MCF 10A (cell line): Measurements from ENCODE around the gene MS4A10. TPM values are rescaled to one million over a fixed set of nuclear protein-coding genes. Genes with fewer than 3 reads are reported as not detected.

Source experiments
- BruUV-seq: library from RNA; stranded (reverse); fragments of 400-500 nt; replicated peaks from 2 replicates; lab custom pipeline; 2021; lab: Mats Ljungman, UMichigan
- CTCF ChIA-PET: fragments of 300-600 bp; sonication (Branson Sonifier 250); formaldehyde crosslinking; extraction: SDS; loops from one replicate; lab custom pipeline; 2021; ENCODE audit warnings: antibody characterized with exemption, inconsistent platforms; lab: Yijun Ruan, JAX
- POLR2A ChIA-PET: fragments of 300-600, 350-650 bp; sonication (Branson Sonifier 250); formaldehyde crosslinking; extraction: SDS; loops from one replicate; lab custom pipeline; 2020; ENCODE audit warnings: antibody characterized with exemption, inconsistent platforms; lab: Yijun Ruan, JAX
- DNase-seq: peaks from one replicate; pipeline ENCODE4 v3.0.0-alpha.2; 2018; ENCODE audit not compliant: unreplicated experiment
- H3K27ac Mint-ChIP-seq: one replicate; pipeline ENCODE4 v1.8.0; 2022; ENCODE audit warnings: mild to moderate bottlenecking, low read depth, mixed read lengths; ENCODE audit not compliant: unreplicated experiment
- H3K27me3 Mint-ChIP-seq: one replicate; pipeline ENCODE4 v1.8.0; 2022; ENCODE audit warnings: mixed read lengths; ENCODE audit not compliant: insufficient read depth, unreplicated experiment
- H3K36me3 Mint-ChIP-seq: one replicate; pipeline ENCODE4 v1.8.0; 2022; ENCODE audit warnings: mild to moderate bottlenecking, moderate library complexity, mixed read lengths; ENCODE audit not compliant: insufficient read depth, unreplicated experiment
- H3K4me1 Mint-ChIP-seq: one replicate; pipeline ENCODE4 v1.8.0; 2022; ENCODE audit warnings: mixed read lengths; ENCODE audit not compliant: insufficient read depth, unreplicated experiment
- H3K4me3 Mint-ChIP-seq: one replicate; pipeline ENCODE4 v1.8.0; 2022; ENCODE audit warnings: mild to moderate bottlenecking, moderate library complexity, mixed read lengths; ENCODE audit not compliant: unreplicated experiment
- H3K9me3 Mint-ChIP-seq: one replicate; pipeline ENCODE4 v1.8.0; 2022; ENCODE audit warnings: mixed read lengths; ENCODE audit not compliant: unreplicated experiment
- intact Hi-C: fragments of 100-400 bp; cut with micrococcal nuclease; formaldehyde crosslinking; loops from 2 replicates; pipeline ENCODE4 v1.14.1; 2022
- total RNA-seq: library from RNA; stranded (reverse); gene quantifications from 2 replicates; pipeline ENCODE4 v1.2.3, GENCODE V29; 2022
- TF ChIP-seq, protein P1 (sequence below): fragments of 200-600 bp; IDR thresholded peaks from one replicate; pipeline ENCODE4 v1.8.0; 2022; ENCODE audit warnings: antibody characterized with exemption, mild to moderate bottlenecking; ENCODE audit not compliant: unreplicated experiment

MS4A10 gene
- total RNA-seq, 1 experiment from 2014 or later = not detected

DNA sequence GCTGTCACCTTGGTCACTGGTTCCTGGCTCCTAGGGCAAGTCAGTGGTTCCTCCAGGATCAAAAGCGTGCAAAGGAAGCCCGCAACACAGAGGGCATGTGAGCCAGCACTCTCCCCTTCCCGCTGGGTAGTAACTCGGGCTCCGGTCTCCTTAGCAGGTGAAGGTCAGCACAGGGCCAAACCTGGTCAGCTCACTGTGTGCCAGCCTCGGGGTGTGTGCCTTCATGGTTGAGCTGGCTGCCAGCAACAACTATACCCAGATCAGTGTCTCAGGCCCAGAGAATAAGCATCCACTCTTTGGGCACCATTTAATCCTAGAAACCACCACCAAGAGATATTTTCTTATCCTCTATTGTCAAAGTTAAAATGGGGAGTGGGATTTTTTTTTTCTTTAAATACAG is 40.7 kb downstream of the MS4A10 start:
- DNase-seq = no peak
- ChIA-PET POLR2A (no interaction called here), CTCF (interaction anchor here (0.7 to 2.0 kb wide), 3 partner anchors 64 to 361 kb away, joined by 3 to 6 read pairs (median 4); no protein-coding TSS in a partner anchor)
- H3K9me3 Mint-ChIP-seq = no peaks in the 10 kb centered on the region
- no peaks in the 10 kb centered on the region for H3K36me3 Mint-ChIP-seq
- no peak overlapping the region for H3K27ac Mint-ChIP-seq
- H3K27me3 Mint-ChIP-seq = peaks cover 8% of the 10 kb centered on the region
- no peaks in the 10 kb centered on the region for H3K4me1 Mint-ChIP-seq
- H3K4me3 Mint-ChIP-seq = no peak overlapping the region
- intact Hi-C loops = no loop called here
- TF ChIP-seq, protein P1, sequence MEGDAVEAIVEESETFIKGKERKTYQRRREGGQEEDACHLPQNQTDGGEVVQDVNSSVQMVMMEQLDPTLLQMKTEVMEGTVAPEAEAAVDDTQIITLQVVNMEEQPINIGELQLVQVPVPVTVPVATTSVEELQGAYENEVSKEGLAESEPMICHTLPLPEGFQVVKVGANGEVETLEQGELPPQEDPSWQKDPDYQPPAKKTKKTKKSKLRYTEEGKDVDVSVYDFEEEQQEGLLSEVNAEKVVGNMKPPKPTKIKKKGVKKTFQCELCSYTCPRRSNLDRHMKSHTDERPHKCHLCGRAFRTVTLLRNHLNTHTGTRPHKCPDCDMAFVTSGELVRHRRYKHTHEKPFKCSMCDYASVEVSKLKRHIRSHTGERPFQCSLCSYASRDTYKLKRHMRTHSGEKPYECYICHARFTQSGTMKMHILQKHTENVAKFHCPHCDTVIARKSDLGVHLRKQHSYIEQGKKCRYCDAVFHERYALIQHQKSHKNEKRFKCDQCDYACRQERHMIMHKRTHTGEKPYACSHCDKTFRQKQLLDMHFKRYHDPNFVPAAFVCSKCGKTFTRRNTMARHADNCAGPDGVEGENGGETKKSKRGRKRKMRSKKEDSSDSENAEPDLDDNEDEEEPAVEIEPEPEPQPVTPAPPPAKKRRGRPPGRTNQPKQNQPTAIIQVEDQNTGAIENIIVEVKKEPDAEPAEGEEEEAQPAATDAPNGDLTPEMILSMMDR = no peak
- BruUV-seq = no TSS peak

DNA sequence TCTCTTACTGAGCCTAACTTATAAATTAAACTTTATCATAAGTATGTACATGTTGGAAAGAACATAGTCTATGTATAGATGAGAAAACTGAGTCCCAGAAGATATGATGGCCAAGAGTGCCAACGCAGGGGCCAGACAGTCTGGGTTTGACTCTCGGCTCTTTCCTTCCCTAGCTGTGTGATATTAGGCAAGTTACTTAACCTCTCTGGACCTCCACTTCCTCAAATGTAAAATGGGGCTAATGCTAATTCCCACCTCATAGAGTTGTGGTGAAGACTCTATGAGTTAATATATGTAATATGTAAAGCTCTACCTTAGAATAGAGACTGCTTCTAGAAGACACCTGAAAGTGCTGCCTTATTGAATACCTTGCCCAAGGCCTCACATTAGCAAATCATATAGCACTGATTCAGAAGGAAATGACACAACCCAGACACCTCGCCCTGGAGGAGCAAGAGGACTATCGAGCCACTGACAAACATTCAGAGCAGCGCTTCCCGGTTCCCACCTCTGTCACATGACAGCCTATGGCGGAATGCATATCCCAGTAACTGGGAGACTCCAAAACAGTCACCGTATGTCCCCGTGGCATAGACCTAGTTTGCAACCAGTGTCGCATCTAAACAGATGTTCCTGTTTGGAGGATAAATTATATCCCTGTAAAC is 45.5 kb downstream of the MS4A10 start:
- CTCF ChIA-PET = interaction anchor here (0.5 to 7.6 kb wide), 55 partner anchors 9 to 634 kb away, joined by 3 to 163 read pairs (median 5); partner anchors contain the start of genes TMEM109 and ZP1
- no peaks in the 10 kb centered on the region for H3K9me3 Mint-ChIP-seq

GRCh38 chr11:60831143-60831500 is 46.0 kb downstream of the MS4A10 start:
- intact Hi-C loops = loop anchor here (1.0 to 2.0 kb wide), 6 partner anchors 56 to 356 kb away; no protein-coding TSS in a partner anchor
- TF ChIP-seq, protein P1 = peak; percentile 92
- DNase-seq = peak; percentile 83
- H3K27ac Mint-ChIP-seq = no peak overlapping the region
- H3K36me3 Mint-ChIP-seq = no peaks in the 10 kb centered on the region
- H3K9me3 Mint-ChIP-seq = no peaks in the 10 kb centered on the region
- H3K27me3 Mint-ChIP-seq = peaks cover 8% of the 10 kb centered on the region
- ChIA-PET CTCF (interaction anchor here (0.5 to 7.6 kb wide), 60 partner anchors 8 to 554 kb away, joined by 3 to 163 read pairs (median 5); partner anchors contain the start of genes TMEM109 and ZP1), POLR2A (interaction anchor here (0.6 to 2.4 kb wide), 12 partner anchors 10 to 567 kb away, joined by 3 to 16 read pairs (median 6); partner anchors contain the start of genes PRPF19 and TMEM109)
- no TSS peak for BruUV-seq
- peaks cover 21% of the 10 kb centered on the region for H3K4me1 Mint-ChIP-seq
- H3K4me3 Mint-ChIP-seq = peak overlapping the region; percentile 35

More for the DNA sequence above, 45.5 kb downstream of the MS4A10 start:
- peak overlapping the region; percentile 35 for H3K4me3 Mint-ChIP-seq
- POLR2A ChIA-PET = interaction anchor here (0.6 to 2.4 kb wide), 11 partner anchors 11 to 305 kb away, joined by 3 to 16 read pairs (median 7); partner anchors contain the start of genes PRPF19 and TMEM109
- intact Hi-C loops = loop anchor here (1.0 to 2.0 kb wide), 6 partner anchors 56 to 357 kb away; no protein-coding TSS in a partner anchor
- H3K4me1 Mint-ChIP-seq = peaks cover 17% of the 10 kb centered on the region
- TF ChIP-seq, protein P1 = no peak
- H3K27me3 Mint-ChIP-seq = peaks cover 8% of the 10 kb centered on the region
- H3K27ac Mint-ChIP-seq = no peak overlapping the region
- no peaks in the 10 kb centered on the region for H3K36me3 Mint-ChIP-seq
- no TSS peak for BruUV-seq
- DNase-seq = no peak

DNA sequence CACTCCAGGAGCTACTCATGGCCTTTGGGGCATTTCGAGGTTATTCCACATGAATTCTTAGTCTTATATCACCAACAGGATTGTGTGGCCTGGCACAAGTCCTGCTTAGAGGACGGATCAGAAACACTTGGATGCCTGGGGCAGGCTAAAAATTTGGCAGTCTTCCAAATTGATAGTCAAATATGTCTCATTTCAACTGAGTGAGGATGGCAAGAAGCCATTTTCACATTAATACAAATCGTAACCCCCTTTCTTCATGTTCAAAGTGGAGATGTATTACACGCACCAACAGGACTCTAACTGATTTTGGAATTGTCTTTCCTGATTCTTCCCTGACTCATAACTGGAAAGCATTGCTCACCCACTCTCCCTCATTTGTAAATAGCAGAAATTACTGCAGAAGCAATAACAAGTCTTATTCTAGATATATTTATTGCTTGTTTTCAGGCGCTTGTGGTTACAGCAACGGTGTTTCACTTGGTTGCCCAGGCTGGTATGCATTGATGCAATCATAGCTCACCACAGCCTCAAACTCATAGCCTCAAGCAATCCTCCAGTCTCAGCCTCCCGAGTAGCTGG is 46.5 kb downstream of the MS4A10 start:
- no peaks in the 10 kb centered on the region for H3K9me3 Mint-ChIP-seq
- no peaks in the 10 kb centered on the region for H3K36me3 Mint-ChIP-seq
- H3K4me3 Mint-ChIP-seq = no peak overlapping the region
- peak; percentile 52 for DNase-seq
- TF ChIP-seq, protein P1 = no peak
- intact Hi-C loops = loop anchor here (1.0 to 2.0 kb wide), 6 partner anchors 56 to 356 kb away; no protein-coding TSS in a partner anchor
- ChIA-PET CTCF (interaction anchor here (0.5 to 7.6 kb wide), 59 partner anchors 9 to 553 kb away, joined by 3 to 163 read pairs (median 5); partner anchors contain the start of genes MS4A10, TMEM109 and ZP1), POLR2A (interaction anchor here (0.8 to 2.4 kb wide), 10 partner anchors 10 to 567 kb away, joined by 3 to 16 read pairs (median 7); partner anchors contain the start of genes PRPF19 and TMEM109)
- H3K27me3 Mint-ChIP-seq = peaks cover 8% of the 10 kb centered on the region
- H3K4me1 Mint-ChIP-seq = peaks cover 21% of the 10 kb centered on the region
- H3K27ac Mint-ChIP-seq = no peak overlapping the region
- no TSS peak for BruUV-seq
